Measurements from ENCODE around the gene PABPC3. TPM values are rescaled to one million over a fixed set of nuclear protein-coding genes. Genes with fewer than 3 reads are reported as not detected.

PABPC3 gene
- total and polyA plus RNA-seq, 2 donors (not counting 3 experiments of a cell fraction or from before 2014, with no cell fraction given), result 0.07 to 0.31 TPM

GRCh38 chr13:25088562-25089221, 7.2 kb upstream of the PABPC3 start:
- intact Hi-C loops (cut with micrococcal nuclease), result loop anchor here (10.0 kb wide), 1 partner anchor 76 kb away; no protein-coding TSS in a partner anchor
- dilution Hi-C loops (cut with MboI; ENCODE audit: extremely low pct_ligation_motif_present, low sequenced_read_pairs), result no loop called here
- H4K20me1 ChIP-seq (replicated peaks; ENCODE audit: control insufficient read depth, extremely low read depth, insufficient read depth, low read length), result no peaks in the 10 kb centered on the region
- ChIA-PET CTCF (interaction anchor here (2.4 to 3.0 kb wide), 2 partner anchors 25 to 26 kb away, joined by 11 read pairs; no protein-coding TSS in a partner anchor), POLR2A (interaction anchor here (0.6 kb wide), 1 partner anchor 73 kb away, joined by 5 read pairs; no protein-coding TSS in a partner anchor)
- no peak overlapping the region for H3K9ac ChIP-seq (replicated peaks; ENCODE audit: extremely low read depth, insufficient read depth, low read length)
- H3K36me3 ChIP-seq (ENCODE audit: control insufficient read depth in 2 of 2, extremely low read depth in 1 of 2, insufficient read depth in 2 of 2, low read length in 2 of 2), result no peaks in the 10 kb centered on the region
- no peaks in the 10 kb centered on the region for H3K9me1 ChIP-seq (replicated peaks; ENCODE audit: control insufficient read depth, extremely low read depth, insufficient read depth, low read length)
- H3K27ac ChIP-seq (ENCODE audit: insufficient read depth, low read depth, low read length), result no peak overlapping the region
- DNase-seq (ENCODE audit: low read depth, low spot score) (no peak), FAIRE-seq (no peak)
- TF ChIP-seq GATA2 (IDR thresholded peaks at IDR 0.05; ENCODE audit: insufficient read depth, insufficient read length, low read depth, low read length) (no peak), EZH2 (IDR thresholded peaks at IDR 0.05; ENCODE audit: borderline replicate concordance, low read depth, low read length, severe bottlenecking) (no peak), POLR2AphosphoS5 (IDR thresholded peaks at IDR 0.05; ENCODE audit: insufficient read depth, low read depth, low read length) (no peak), POLR2A (IDR thresholded peaks at IDR 0.05; ENCODE audit: low read depth, low read length) (no peak), MYC (IDR thresholded peaks at IDR 0.05; ENCODE audit: low read depth, low read length) (no peak), CTCF (IDR thresholded peaks at IDR 0.05; ENCODE audit: extremely low read depth in 1 of 2, insufficient read depth in 1 of 2, low read depth in 1 of 2, low read length in 2 of 2) (no peak), JUN (IDR thresholded peaks at IDR 0.05; ENCODE audit: borderline replicate concordance, insufficient read depth, insufficient read length, low read depth) (no peak), FOS (IDR thresholded peaks at IDR 0.05; ENCODE audit: borderline replicate concordance, insufficient read depth, low read length) (no peak)
- TF ChIP-seq, protein P1, sequence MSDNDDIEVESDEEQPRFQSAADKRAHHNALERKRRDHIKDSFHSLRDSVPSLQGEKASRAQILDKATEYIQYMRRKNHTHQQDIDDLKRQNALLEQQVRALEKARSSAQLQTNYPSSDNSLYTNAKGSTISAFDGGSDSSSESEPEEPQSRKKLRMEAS (IDR thresholded peaks at IDR 0.05; ENCODE audit: insufficient read depth, insufficient read length), result no peak
- BruUV-seq (replicated peaks), result no TSS peak
- H3K4me1 ChIP-seq (ENCODE audit: control insufficient read depth, extremely low read depth, insufficient read depth, low read length), result no peaks in the 10 kb centered on the region
- no peak overlapping the region for H2AFZ ChIP-seq (ENCODE audit: low read depth, low read length)
- H3K27me3 ChIP-seq (ENCODE audit: control insufficient read depth in 2 of 2, insufficient read depth in 2 of 2, low read length in 2 of 2), result peaks cover 0 to 4% of the 10 kb centered on the region in 2 experiments
- no peaks in the 10 kb centered on the region for H3K9me3 ChIP-seq (replicated peaks; ENCODE audit: control insufficient read depth, insufficient read depth, low read length)
- no peak overlapping the region for H3K4me3 ChIP-seq (replicated peaks in 1 of 3; ENCODE audit: insufficient read depth in 1 of 3, low read depth in 1 of 3, low read length in 3 of 3)
- no peak overlapping the region for H3K4me2 ChIP-seq (ENCODE audit: insufficient read depth, low read length)
- no peaks in the 10 kb centered on the region for H3K79me2 ChIP-seq (ENCODE audit: control insufficient read depth, insufficient read depth, low read length)

Data from endothelial cell of umbilical vein (primary cell).